HG03159 (cell line): ENCODE data around the gene R3HDM2.

Experiments
- ATAC-seq: cut with Tn5 transposase; IDR thresholded peaks from one replicate; pipeline ENCODE4 v1.9.1; 2021; ENCODE audit warnings: mild to moderate bottlenecking, moderate library complexity; ENCODE audit not compliant: unreplicated experiment

Gene R3HDM2

GRCh38 chr12:57208631-57209282 is 222.1 kb downstream of the R3HDM2 start:
- ATAC-seq = no peak

GRCh38 chr12:57207731-57208630 is 222.9 kb downstream of the R3HDM2 start:
- ATAC-seq = no peak

GRCh38 chr12:57205931-57206330 is 224.9 kb downstream of the R3HDM2 start:
- ATAC-seq = no peak

GRCh38 chr12:57205186-57205585 is 225.7 kb downstream of the R3HDM2 start:
- no peak for ATAC-seq

GRCh38 chr12:57204454-57204853 is 226.4 kb downstream of the R3HDM2 start:
- ATAC-seq = no peak

GRCh38 chr12:57203791-57204190 is 227.1 kb downstream of the R3HDM2 start:
- no peak for ATAC-seq
